NT2/D1 (cell line): ENCODE measurements around the gene CACNA2D1.

Experiments used
- YY1 ChIP-seq: IDR thresholded peaks from 2 replicates; pipeline ENCODE4 v1.6.1; 2011; ENCODE audit not compliant: insufficient read length, insufficient read depth
- ZNF274 ChIP-seq: IDR thresholded peaks from 2 replicates; pipeline ENCODE4 v1.6.1; 2011; ENCODE audit warnings: mild to moderate bottlenecking, low read depth, low read length

- TF ChIP-seq ZNF274 (no peak), YY1 (no peak)
Measured at GRCh38 chr7:82348251-82348650, 95.3 kb downstream of the CACNA2D1 start.
